HL-60 (cell line): Measurements from ENCODE around the gene MCM7.

ENCODE experiments used
- DNase-seq, 2 experiments: peaks; one replicate each; pipeline ENCODE4 v3.0.0-alpha.2; 2010 to 2020; ENCODE audit warnings: low read depth in 1 of 2, low spot score in 1 of 2
- H3K27ac ChIP-seq: fragments of 250-450 bp; sonication (Bioruptor Pico); replicated peaks from 2 replicates; pipeline ENCODE4 v1.5.1; 2020; ENCODE audit warnings: mild to moderate bottlenecking, moderate library complexity
- H3K27me3 ChIP-seq: fragments of 250-450 bp; sonication (Bioruptor Pico); 2 replicates; pipeline ENCODE4 v1.5.1; 2021; ENCODE audit warnings: mild to moderate bottlenecking, moderate library complexity; ENCODE audit not compliant: insufficient read depth, poor library complexity, severe bottlenecking
- H3K4me3 ChIP-seq: replicated peaks from 2 replicates; pipeline ENCODE4 v1.5.1; 2011; ENCODE audit warnings: mild to moderate bottlenecking, control low read depth, low read length; ENCODE audit not compliant: insufficient read depth
- CTCF ChIP-seq: IDR thresholded peaks from one replicate; pipeline ENCODE4 v1.5.1; 2011; ENCODE audit warnings: low read length, control low read depth, inconsistent platforms; ENCODE audit not compliant: insufficient read depth
- GABPA ChIP-seq: IDR thresholded peaks from 2 replicates; pipeline ENCODE4 v1.6.1; 2012; ENCODE audit warnings: low read depth
- POLR2AphosphoS5 ChIP-seq: IDR thresholded peaks from 2 replicates; pipeline ENCODE4 v1.6.1; 2012; ENCODE audit warnings: low read depth
- REST ChIP-seq: IDR thresholded peaks from 2 replicates; pipeline ENCODE4 v1.6.1; 2012; ENCODE audit warnings: low read depth; ENCODE audit not compliant: insufficient replicate concordance
- SPI1 ChIP-seq: IDR thresholded peaks from 2 replicates; pipeline ENCODE4 v1.6.1; 2012; ENCODE audit warnings: low read depth, mild to moderate bottlenecking, borderline replicate concordance

Gene MCM7

GRCh38 chr7:100087055-100087750 lies 14.0 kb downstream of the MCM7 start:
- Histone ChIP-seq H3K27ac (no peak overlapping the region), H3K4me3 (no peak overlapping the region), H3K27me3 (no peaks in the 10 kb centered on the region)
- DNase-seq, result no peak
- TF ChIP-seq CTCF (no peak), POLR2AphosphoS5 (no peak), SPI1 (no peak), GABPA (no peak), REST (no peak)

DNA sequence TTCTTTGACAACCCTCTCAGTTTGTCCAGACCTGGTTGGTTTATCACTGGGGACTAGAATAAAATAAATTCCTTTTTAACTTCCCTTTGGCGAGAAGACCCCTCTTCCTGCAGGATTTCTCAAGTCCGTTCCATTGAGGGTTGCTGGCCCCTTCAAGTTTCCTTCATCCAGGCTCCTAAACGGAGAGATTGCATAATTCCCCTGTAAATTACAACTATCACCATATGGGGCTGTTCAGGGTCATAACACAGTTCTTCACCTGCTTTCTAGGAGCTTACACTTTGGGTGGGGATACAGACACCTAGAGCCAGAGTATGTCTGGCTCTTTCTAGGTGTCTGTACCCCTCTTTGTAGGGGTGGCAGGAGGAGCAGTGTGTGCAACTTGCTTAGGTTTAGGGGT lies 15.7 kb downstream of the MCM7 start:
- Histone ChIP-seq H3K27ac (no peak overlapping the region), H3K27me3 (no peaks in the 10 kb centered on the region), H3K4me3 (no peak overlapping the region)
- DNase-seq, result peak in 1 of 2 experiments; percentile 42
- no peak for TF ChIP-seq REST
- no peak for TF ChIP-seq CTCF
- TF ChIP-seq GABPA, result no peak
- TF ChIP-seq POLR2AphosphoS5, result no peak
- TF ChIP-seq SPI1, result no peak

- Histone ChIP-seq H3K4me3 (no peak overlapping the region), H3K27me3 (no peaks in the 10 kb centered on the region), H3K27ac (peak overlapping the region; percentile 88)
- DNase-seq, result no peak
- TF ChIP-seq POLR2AphosphoS5, result no peak
- no peak for TF ChIP-seq CTCF
- TF ChIP-seq SPI1, result no peak
- no peak for TF ChIP-seq REST
- TF ChIP-seq GABPA, result no peak
These were observed 18.2 kb downstream of the MCM7 start for GRCh38 chr7:100082978-100083377.
